ENCODE data around the gene ANKFN1.

ANKFN1 gene

GRCh38 chr17:56171186-56171959 is 18.1 kb downstream of the ANKFN1 start:
- no peak overlapping the region for H3K4me3 ChIP-seq (ENCODE audit: low read length)
- TF ChIP-seq CTCF (conservative IDR thresholded peaks at IDR 0.05; ENCODE audit: low read length), result no peak
- peak; percentile 39 for DNase-seq (ENCODE audit: low read depth)

DNA sequence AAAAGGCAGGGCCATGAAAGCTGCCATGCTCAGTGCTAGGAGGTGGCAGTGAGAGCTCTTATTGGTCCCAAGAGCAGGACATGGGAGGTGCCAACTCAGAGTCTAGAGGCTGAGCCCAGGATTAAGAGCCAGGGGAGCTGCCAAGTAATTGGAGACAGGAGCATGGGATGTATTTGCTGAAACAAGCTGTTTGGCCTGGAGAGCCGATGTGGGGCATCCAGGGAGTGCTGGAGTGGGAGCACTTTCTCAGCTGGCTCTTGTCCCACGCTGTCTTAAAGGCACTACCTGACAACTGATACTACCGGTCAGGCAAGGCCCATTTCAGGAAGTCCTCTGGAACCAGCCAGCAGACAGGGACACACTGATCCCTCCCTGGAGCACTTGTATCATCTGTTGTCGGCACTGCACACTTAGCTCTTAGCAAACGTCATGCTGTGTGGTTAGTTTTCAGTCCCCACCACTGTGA is 19.3 kb downstream of the ANKFN1 start:
- DNase-seq (ENCODE audit: low read depth), result peak; percentile 24
- no peak overlapping the region for H3K4me3 ChIP-seq (ENCODE audit: low read length)
- no peak for TF ChIP-seq CTCF (conservative IDR thresholded peaks at IDR 0.05; ENCODE audit: low read length)

- TF ChIP-seq CTCF (conservative IDR thresholded peaks at IDR 0.05; ENCODE audit: low read length), result no peak
- no peak overlapping the region for H3K4me3 ChIP-seq (ENCODE audit: low read length)
- no peak for DNase-seq (ENCODE audit: low read depth)
Measured at GRCh38 chr17:56173026-56173425, 19.8 kb downstream of the ANKFN1 start.

GRCh38 chr17:56173958-56174835 is 20.9 kb downstream of the ANKFN1 start:
- no peak for TF ChIP-seq CTCF (conservative IDR thresholded peaks at IDR 0.05; ENCODE audit: low read length)
- peak; percentile 32 for DNase-seq (ENCODE audit: low read depth)
- H3K4me3 ChIP-seq (ENCODE audit: low read length), result peak overlapping the region; percentile 15; the same call in 1 of the 2 replicates

DNA sequence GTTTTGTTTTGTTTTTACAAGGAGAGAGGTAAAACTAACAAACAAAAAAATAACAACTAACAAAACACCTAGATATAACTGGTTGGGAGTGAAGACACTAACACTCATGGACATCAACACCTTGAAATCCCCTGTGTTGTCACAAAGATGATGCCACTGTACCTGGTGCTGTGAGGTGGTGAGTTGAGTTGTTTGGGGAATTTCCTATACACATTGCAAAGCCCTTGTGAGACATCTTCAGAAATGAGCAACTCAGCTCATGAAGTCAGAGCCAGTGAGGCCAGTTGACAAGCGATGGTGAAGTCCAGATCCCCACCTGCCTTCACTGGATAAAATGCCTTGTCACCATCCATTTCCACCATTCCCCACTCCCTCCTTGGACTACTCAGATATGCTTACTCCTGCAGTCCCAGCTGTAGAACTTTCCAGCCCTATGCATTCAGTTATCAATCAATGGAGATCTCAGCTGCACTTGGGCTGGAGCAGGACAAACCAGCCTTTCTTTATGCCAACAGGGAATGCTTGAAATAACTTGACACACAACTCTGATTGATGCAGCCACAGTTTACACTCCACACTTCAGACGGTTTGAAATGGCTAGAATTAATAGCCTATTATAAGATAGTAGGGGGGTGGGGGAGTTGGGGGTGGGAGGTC is 22.2 kb downstream of the ANKFN1 start:
- no peak for DNase-seq (ENCODE audit: low read depth)
- H3K4me3 ChIP-seq (ENCODE audit: low read length), result no peak overlapping the region
- no peak for TF ChIP-seq CTCF (conservative IDR thresholded peaks at IDR 0.05; ENCODE audit: low read length)

DNA sequence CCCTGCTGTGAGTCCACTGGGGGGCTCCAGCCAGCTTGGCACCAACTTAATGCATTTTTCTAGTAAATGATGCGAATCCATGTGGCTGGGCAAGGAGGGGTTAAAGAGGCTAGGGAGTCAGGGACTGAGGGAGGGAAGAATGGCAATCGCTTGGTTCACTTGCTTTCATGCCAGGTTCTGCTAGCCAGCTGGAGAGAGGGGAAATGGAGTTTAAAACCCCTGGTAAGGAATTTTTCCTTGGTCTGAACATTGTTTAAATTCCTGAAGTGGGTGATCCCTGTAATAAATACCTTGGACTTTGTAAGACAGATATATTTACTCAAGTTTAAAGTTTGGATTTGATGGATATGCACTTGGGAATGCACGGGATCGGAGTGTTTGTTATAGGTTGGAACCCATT is 22.8 kb downstream of the ANKFN1 start:
- peak; percentile 78 for DNase-seq (ENCODE audit: low read depth)
- H3K4me3 ChIP-seq (ENCODE audit: low read length), result no peak overlapping the region
- no peak for TF ChIP-seq CTCF (conservative IDR thresholded peaks at IDR 0.05; ENCODE audit: low read length)
